ENCODE results near the gene CYSTM1.
"Not testable (repeated sequence)": the region's sequence is repeated elsewhere in the genome, so short reads cannot be mapped to it uniquely, and the experiment has no call there.

Gene CYSTM1

GRCh38 chr5:140151144-140152021 is 23.6 kb upstream of the CYSTM1 start:
- Histone ChIP-seq H3K4me2 (ENCODE audit: low read length) (no peak overlapping the region), H3K9ac (ENCODE audit: low read depth, low read length) (no peak overlapping the region), H3K36me3 (ENCODE audit: insufficient read depth, low read length) (no peaks in the 10 kb centered on the region)

GRCh38 chr5:140152022-140152999 is 22.7 kb upstream of the CYSTM1 start:
- Histone ChIP-seq H3K9me3 (replicated peaks; ENCODE audit: low read length) (no peaks in the 10 kb centered on the region), H3K4me2 (ENCODE audit: low read length) (no peak overlapping the region), H3K4me1 (ENCODE audit: control insufficient read depth, insufficient read depth, low read length) (peaks cover 4% of the 10 kb centered on the region), H3K27me3 (ENCODE audit: control insufficient read depth, insufficient read depth, low read length) (peaks cover 6% of the 10 kb centered on the region), H3K36me3 (ENCODE audit: insufficient read depth, low read length) (no peaks in the 10 kb centered on the region), H3K4me3 (ENCODE audit: low read length) (no peak overlapping the region), H3K9ac (ENCODE audit: low read depth, low read length) (no peak overlapping the region)

More at GRCh38 chr5:140151144-140152021, 23.6 kb upstream of the CYSTM1 start:
- peaks cover 6% of the 10 kb centered on the region for H3K27me3 ChIP-seq (ENCODE audit: control insufficient read depth, insufficient read depth, low read length)
- H3K9me3 ChIP-seq (replicated peaks; ENCODE audit: low read length) = no peaks in the 10 kb centered on the region
- no peaks in the 10 kb centered on the region for H3K4me1 ChIP-seq (ENCODE audit: control insufficient read depth, insufficient read depth, low read length)
- no peak overlapping the region for H3K4me3 ChIP-seq (ENCODE audit: low read length)

- no peak overlapping the region for H3K9ac ChIP-seq (ENCODE audit: low read depth, low read length)
- H3K36me3 ChIP-seq (ENCODE audit: insufficient read depth, low read length) = no peaks in the 10 kb centered on the region
- H3K4me3 ChIP-seq (ENCODE audit: low read length) = no peak overlapping the region
- peaks cover 4% of the 10 kb centered on the region for H3K4me1 ChIP-seq (ENCODE audit: control insufficient read depth, insufficient read depth, low read length)
- H3K9me3 ChIP-seq (replicated peaks; ENCODE audit: low read length) = no peaks in the 10 kb centered on the region
- H3K4me2 ChIP-seq (ENCODE audit: low read length) = no peak overlapping the region
- H3K27me3 ChIP-seq (ENCODE audit: control insufficient read depth, insufficient read depth, low read length) = no peaks in the 10 kb centered on the region
These were observed 21.7 kb upstream of the CYSTM1 start for GRCh38 chr5:140153255-140153654.

GRCh38 chr5:140153905-140154304 is 21.1 kb upstream of the CYSTM1 start:
- Histone ChIP-seq H3K4me1 (ENCODE audit: control insufficient read depth, insufficient read depth, low read length) (peaks cover 4% of the 10 kb centered on the region), H3K36me3 (ENCODE audit: insufficient read depth, low read length) (no peaks in the 10 kb centered on the region), H3K4me3 (ENCODE audit: low read length) (no peak overlapping the region), H3K9me3 (replicated peaks; ENCODE audit: low read length) (no peaks in the 10 kb centered on the region), H3K9ac (ENCODE audit: low read depth, low read length) (no peak overlapping the region), H3K4me2 (ENCODE audit: low read length) (no peak overlapping the region), H3K27me3 (ENCODE audit: control insufficient read depth, insufficient read depth, low read length) (no peaks in the 10 kb centered on the region)

- not testable (repeated sequence) for H3K9me3 ChIP-seq (replicated peaks; ENCODE audit: low read length); H3K4me3 ChIP-seq (ENCODE audit: low read length); H3K36me3 ChIP-seq (ENCODE audit: insufficient read depth, low read length); H3K4me2 ChIP-seq (ENCODE audit: low read length); H3K4me1 ChIP-seq (ENCODE audit: control insufficient read depth, insufficient read depth, low read length); H3K27me3 ChIP-seq (ENCODE audit: control insufficient read depth, insufficient read depth, low read length); H3K9ac ChIP-seq (ENCODE audit: low read depth, low read length)
These were observed 20.1 kb upstream of the CYSTM1 start for GRCh38 chr5:140154710-140155381.

GRCh38 chr5:140157032-140157781 is 17.8 kb upstream of the CYSTM1 start:
- H3K9ac ChIP-seq (ENCODE audit: low read depth, low read length) = peak overlapping the region; percentile 61
- peak overlapping the region; percentile 76 for H3K4me2 ChIP-seq (ENCODE audit: low read length)
- peak overlapping the region; percentile 64 for H3K4me3 ChIP-seq (ENCODE audit: low read length)
- no peaks in the 10 kb centered on the region for H3K27me3 ChIP-seq (ENCODE audit: control insufficient read depth, insufficient read depth, low read length)
- H3K9me3 ChIP-seq (replicated peaks; ENCODE audit: low read length) = no peaks in the 10 kb centered on the region
- no peaks in the 10 kb centered on the region for H3K36me3 ChIP-seq (ENCODE audit: insufficient read depth, low read length)
- H3K4me1 ChIP-seq (ENCODE audit: control insufficient read depth, insufficient read depth, low read length) = peaks cover 4% of the 10 kb centered on the region

GRCh38 chr5:140159014-140159927 is 15.7 kb upstream of the CYSTM1 start:
- no peak overlapping the region for H3K9ac ChIP-seq (ENCODE audit: low read depth, low read length)
- H3K9me3 ChIP-seq (replicated peaks; ENCODE audit: low read length) = no peaks in the 10 kb centered on the region
- no peaks in the 10 kb centered on the region for H3K27me3 ChIP-seq (ENCODE audit: control insufficient read depth, insufficient read depth, low read length)
- peaks cover 4% of the 10 kb centered on the region for H3K4me1 ChIP-seq (ENCODE audit: control insufficient read depth, insufficient read depth, low read length)
- H3K36me3 ChIP-seq (ENCODE audit: insufficient read depth, low read length) = no peaks in the 10 kb centered on the region
- no peak overlapping the region for H3K4me2 ChIP-seq (ENCODE audit: low read length)
- no peak overlapping the region for H3K4me3 ChIP-seq (ENCODE audit: low read length)

GRCh38 chr5:140162275-140162674 is 12.7 kb upstream of the CYSTM1 start:
- Histone ChIP-seq H3K27me3 (ENCODE audit: control insufficient read depth, insufficient read depth, low read length) (no peaks in the 10 kb centered on the region), H3K9me3 (replicated peaks; ENCODE audit: low read length) (no peaks in the 10 kb centered on the region), H3K9ac (ENCODE audit: low read depth, low read length) (no peak overlapping the region), H3K4me3 (ENCODE audit: low read length) (no peak overlapping the region), H3K36me3 (ENCODE audit: insufficient read depth, low read length) (no peaks in the 10 kb centered on the region), H3K4me2 (ENCODE audit: low read length) (no peak overlapping the region), H3K4me1 (ENCODE audit: control insufficient read depth, insufficient read depth, low read length) (no peaks in the 10 kb centered on the region)

GRCh38 chr5:140162781-140163180 is 12.2 kb upstream of the CYSTM1 start:
- H3K4me2 ChIP-seq (ENCODE audit: low read length) = no peak overlapping the region
- no peak overlapping the region for H3K9ac ChIP-seq (ENCODE audit: low read depth, low read length)
- no peak overlapping the region for H3K4me3 ChIP-seq (ENCODE audit: low read length)
- H3K9me3 ChIP-seq (replicated peaks; ENCODE audit: low read length) = no peaks in the 10 kb centered on the region
- no peaks in the 10 kb centered on the region for H3K4me1 ChIP-seq (ENCODE audit: control insufficient read depth, insufficient read depth, low read length)
- H3K27me3 ChIP-seq (ENCODE audit: control insufficient read depth, insufficient read depth, low read length) = no peaks in the 10 kb centered on the region
- no peaks in the 10 kb centered on the region for H3K36me3 ChIP-seq (ENCODE audit: insufficient read depth, low read length)
